ENCODE data around the gene RPS6KC1. TPM values are rescaled to one million over a fixed set of nuclear protein-coding genes. Genes with fewer than 3 reads are reported as not detected.

The RPS6KC1 gene
- total and polyA plus RNA-seq, 9 donors, result 6.8 to 24.6 (median 18.8) TPM

GRCh38 chr1:213251972-213252371 is 200.9 kb downstream of the RPS6KC1 start:
- Histone ChIP-seq H3K4me3 (no peak overlapping the region), H3K27ac (no peak overlapping the region), H3K36me3 (no peaks in the 10 kb centered on the region), H3K9me3 (no peaks in the 10 kb centered on the region), H3K27me3 (no peaks in the 10 kb centered on the region), H3K4me1 (ENCODE audit: insufficient read depth) (no peaks in the 10 kb centered on the region)
- intact Hi-C loops (cut with DNase I), result no loop called here
- no peak for TF ChIP-seq POLR2A (IDR thresholded peaks at IDR 0.05)
- no peak for TF ChIP-seq CTCF (IDR thresholded peaks at IDR 0.05)
- TF ChIP-seq EP300 (IDR thresholded peaks at IDR 0.05), result no peak
- DNase-seq, result no peak
- 59 to 69% (median 62%) methylated on average over 2 of the region's 2 CpGs for WGBS, 3 donors

- DNase-seq, result no peak
- H3K27me3 ChIP-seq, result no peaks in the 10 kb centered on the region
- H3K27ac ChIP-seq, result no peak overlapping the region
- TF ChIP-seq EP300 (IDR thresholded peaks at IDR 0.05) (no peak), CTCF (IDR thresholded peaks at IDR 0.05) (no peak), POLR2A (IDR thresholded peaks at IDR 0.05) (no peak)
- no peaks in the 10 kb centered on the region for H3K4me1 ChIP-seq (ENCODE audit: insufficient read depth)
- no peaks in the 10 kb centered on the region for H3K9me3 ChIP-seq
- no peak overlapping the region for H3K4me3 ChIP-seq
- 89 to 95% (median 94%) methylated on average over 3 of the region's 3 CpGs for WGBS, 3 donors
- intact Hi-C loops (cut with DNase I), result no loop called here
- no peaks in the 10 kb centered on the region for H3K36me3 ChIP-seq
Observed at GRCh38 chr1:213256438-213257087, 205.5 kb downstream of the RPS6KC1 start.

- Histone ChIP-seq H3K27ac (no peak overlapping the region), H3K4me3 (no peak overlapping the region), H3K36me3 (no peaks in the 10 kb centered on the region), H3K27me3 (no peaks in the 10 kb centered on the region), H3K4me1 (ENCODE audit: insufficient read depth) (no peaks in the 10 kb centered on the region), H3K9me3 (no peaks in the 10 kb centered on the region)
- 66 to 70% (median 67%) methylated on average over 5 of the region's 5 CpGs for WGBS, 3 donors
- DNase-seq, result no peak
- intact Hi-C loops (cut with DNase I), result no loop called here
- TF ChIP-seq POLR2A (IDR thresholded peaks at IDR 0.05), result no peak
- no peak for TF ChIP-seq CTCF (IDR thresholded peaks at IDR 0.05)
- TF ChIP-seq EP300 (IDR thresholded peaks at IDR 0.05), result no peak
Observed at GRCh38 chr1:213260311-213261075, 209.5 kb downstream of the RPS6KC1 start.

- no peaks in the 10 kb centered on the region for H3K27me3 ChIP-seq
- H3K4me1 ChIP-seq (ENCODE audit: insufficient read depth), result no peaks in the 10 kb centered on the region
- no peak overlapping the region for H3K27ac ChIP-seq
- intact Hi-C loops (cut with DNase I), result no loop called here
- TF ChIP-seq CTCF (IDR thresholded peaks at IDR 0.05) (no peak), EP300 (IDR thresholded peaks at IDR 0.05) (no peak), POLR2A (IDR thresholded peaks at IDR 0.05) (no peak)
- no peak overlapping the region for H3K4me3 ChIP-seq
- H3K36me3 ChIP-seq, result no peaks in the 10 kb centered on the region
- WGBS, 3 donors, result 76 to 93% (median 93%) methylated on average over 1 of the region's 1 CpG
- H3K9me3 ChIP-seq, result no peaks in the 10 kb centered on the region
- DNase-seq, result no peak
Observed at GRCh38 chr1:213264531-213264930, 213.5 kb downstream of the RPS6KC1 start.

Data from ovary (tissue), 9 donors.